SU-DHL-6 (cell line): Measurements from ENCODE around the gene ITGA1.

ENCODE experiments used
- EZH2phosphoT487 ChIP-seq: fragments of 200-600 bp; sonication (generic), shearing (Covaris generic); conservative IDR thresholded peaks from 2 replicates; pipeline ENCODE4 v1.6.1; 2018; ENCODE audit warnings: mild to moderate bottlenecking, antibody characterized with exemption, low read length, moderate library complexity, mixed read lengths
- TF ChIP-seq, protein P1 (sequence below): fragments of 200-600 bp; sonication (generic); IDR thresholded peaks from one replicate; pipeline ENCODE4 v1.5.1; 2017; ENCODE audit warnings: antibody characterized with exemption, mild to moderate bottlenecking, low read length, moderate library complexity; ENCODE audit not compliant: insufficient read depth, poor library complexity, severe bottlenecking

DNA sequence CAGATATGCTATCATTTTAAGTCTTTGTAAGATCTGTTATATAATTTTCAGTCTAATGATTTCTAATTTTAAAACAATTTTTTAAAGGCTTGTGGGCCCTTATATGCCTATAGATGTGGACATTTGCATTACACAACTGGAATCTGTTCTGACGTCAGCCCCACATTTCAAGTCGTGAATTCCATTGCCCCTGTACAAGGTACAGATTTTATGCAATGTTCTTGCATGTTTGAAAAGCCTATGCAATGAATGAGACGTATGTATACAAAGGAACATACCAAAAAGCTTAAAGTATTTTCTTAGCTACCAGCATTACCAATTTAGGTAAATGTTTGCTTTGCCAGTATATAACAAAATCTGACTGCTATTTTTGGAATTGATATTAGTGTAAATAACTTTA lies 77.2 kb downstream of the ITGA1 start:
- TF ChIP-seq, protein P1, sequence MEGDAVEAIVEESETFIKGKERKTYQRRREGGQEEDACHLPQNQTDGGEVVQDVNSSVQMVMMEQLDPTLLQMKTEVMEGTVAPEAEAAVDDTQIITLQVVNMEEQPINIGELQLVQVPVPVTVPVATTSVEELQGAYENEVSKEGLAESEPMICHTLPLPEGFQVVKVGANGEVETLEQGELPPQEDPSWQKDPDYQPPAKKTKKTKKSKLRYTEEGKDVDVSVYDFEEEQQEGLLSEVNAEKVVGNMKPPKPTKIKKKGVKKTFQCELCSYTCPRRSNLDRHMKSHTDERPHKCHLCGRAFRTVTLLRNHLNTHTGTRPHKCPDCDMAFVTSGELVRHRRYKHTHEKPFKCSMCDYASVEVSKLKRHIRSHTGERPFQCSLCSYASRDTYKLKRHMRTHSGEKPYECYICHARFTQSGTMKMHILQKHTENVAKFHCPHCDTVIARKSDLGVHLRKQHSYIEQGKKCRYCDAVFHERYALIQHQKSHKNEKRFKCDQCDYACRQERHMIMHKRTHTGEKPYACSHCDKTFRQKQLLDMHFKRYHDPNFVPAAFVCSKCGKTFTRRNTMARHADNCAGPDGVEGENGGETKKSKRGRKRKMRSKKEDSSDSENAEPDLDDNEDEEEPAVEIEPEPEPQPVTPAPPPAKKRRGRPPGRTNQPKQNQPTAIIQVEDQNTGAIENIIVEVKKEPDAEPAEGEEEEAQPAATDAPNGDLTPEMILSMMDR, result no peak
- no peak for TF ChIP-seq EZH2phosphoT487
